NCI-H128 (cell line): ENCODE measurements around the gene PIK3C2G.
A peak's percentile ranks its signal among the peaks of the same experiment; 100 is the strongest.
"Not testable (repeated sequence)": the region's sequence is repeated elsewhere in the genome, so short reads cannot be mapped to it uniquely, and the experiment has no call there.

Source experiments
- DNase-seq: peaks from one replicate; lab custom pipeline; 2025; ENCODE audit not compliant: unreplicated experiment; lab: John Stamatoyannopoulos, UW

The PIK3C2G gene

GRCh38 chr12:18261273-18261672, at the start of gene PIK3C2G:
TSS of gene PIK3C2G (plus strand) at chr12:18261518. CDS start at chr12:18282082, 20,564 bp downstream.
- DNase-seq: peak; percentile 12

- no peak for DNase-seq
Measured at GRCh38 chr12:18217966-18218365, 43.4 kb upstream of the PIK3C2G start.

GRCh38 chr12:18221726-18222125, 39.6 kb upstream of the PIK3C2G start:
- no peak for DNase-seq

DNA sequence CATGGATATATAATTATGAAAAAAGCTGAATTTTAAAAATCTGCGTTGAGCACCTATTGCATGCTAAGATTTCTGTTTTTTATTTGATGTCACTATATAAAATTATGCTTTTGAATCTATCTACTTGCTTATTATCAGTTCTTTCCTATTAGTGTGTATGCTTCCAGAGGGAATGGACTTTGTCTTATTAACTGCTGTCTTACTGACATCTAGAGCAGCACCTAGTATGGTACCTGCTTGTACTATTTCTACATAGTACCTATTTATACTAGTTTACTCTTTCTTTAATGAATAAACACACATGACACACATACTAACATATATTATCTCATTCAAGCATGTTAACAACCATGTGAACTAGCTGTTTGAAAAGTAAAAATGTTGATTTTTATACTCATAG, 38.6 kb upstream of the PIK3C2G start:
- DNase-seq: no peak

GRCh38 chr12:18224745-18225144, 36.6 kb upstream of the PIK3C2G start:
- peak; percentile 15 for DNase-seq

DNA sequence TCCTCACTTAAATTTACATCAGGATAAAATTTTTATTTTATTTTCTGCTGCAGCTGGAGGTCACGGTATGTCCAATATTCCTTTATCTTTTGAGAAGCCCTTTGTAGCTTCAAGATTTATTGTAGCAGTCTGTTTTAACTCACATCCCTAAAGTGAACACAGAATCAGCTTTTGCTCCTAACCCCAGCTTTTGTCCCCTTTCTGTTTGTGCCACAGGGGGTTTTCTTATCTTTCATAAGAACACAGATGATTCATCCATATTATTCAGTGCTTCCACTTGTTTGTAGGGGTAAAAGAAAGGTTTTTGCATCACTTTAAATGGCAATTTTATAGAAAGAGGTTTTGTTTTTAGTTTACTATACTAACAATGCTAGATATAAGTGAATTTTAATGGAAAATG, 21.8 kb upstream of the PIK3C2G start:
- no peak for DNase-seq

DNA sequence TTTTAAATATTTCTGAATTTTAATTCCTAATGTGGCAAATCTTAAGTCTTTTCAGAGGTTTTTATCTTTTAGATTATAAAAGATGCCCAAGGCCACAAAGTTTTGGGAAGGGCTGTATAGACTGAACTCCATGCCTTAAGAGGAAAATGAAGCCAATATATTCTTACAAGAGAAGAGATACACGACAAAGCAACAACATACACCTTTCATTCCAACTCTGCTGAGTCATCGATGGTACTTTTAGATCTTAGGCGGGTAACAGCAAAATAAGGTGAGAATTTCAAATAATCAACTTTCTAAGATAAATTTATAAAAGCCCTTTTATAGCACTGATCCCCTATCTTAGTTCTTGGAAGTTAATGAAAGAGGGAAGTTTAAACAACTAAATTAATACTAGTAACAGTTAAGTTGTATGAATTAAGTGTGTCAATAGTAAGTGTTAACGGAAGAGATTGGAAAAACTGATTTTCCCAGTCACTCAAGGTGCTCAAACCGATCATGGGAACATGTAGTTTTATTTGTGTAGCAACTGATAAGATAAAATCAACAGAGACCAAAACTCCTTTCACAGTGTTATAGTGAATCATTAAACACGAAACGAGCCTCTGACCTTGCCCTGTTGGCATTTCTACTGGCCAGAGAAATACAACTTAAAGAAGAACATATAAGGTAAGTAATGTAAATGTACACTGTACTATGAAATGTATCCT, 18.8 kb upstream of the PIK3C2G start:
- DNase-seq: no peak

DNA sequence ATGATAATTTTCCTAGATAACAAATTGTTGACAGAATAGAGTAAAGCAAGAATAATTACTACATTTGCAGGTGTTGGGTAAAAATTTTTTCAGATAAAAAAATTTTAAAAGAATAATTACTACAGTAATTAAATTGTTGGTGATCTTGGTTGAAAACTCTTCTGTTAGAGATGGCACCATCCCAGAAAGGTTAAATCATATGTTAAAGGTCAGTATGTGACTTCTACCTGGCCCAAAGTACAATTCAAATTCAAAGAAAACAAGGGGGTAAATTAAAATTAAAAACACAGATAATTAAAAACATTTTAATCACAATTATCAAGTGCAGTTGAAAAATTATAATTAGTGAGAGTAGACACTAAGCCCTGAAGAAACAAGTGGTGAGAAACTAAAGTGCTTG, 18.1 kb upstream of the PIK3C2G start:
- no peak for DNase-seq

- DNase-seq: no peak
Measured at GRCh38 chr12:18246066-18246465, 15.3 kb upstream of the PIK3C2G start.

DNA sequence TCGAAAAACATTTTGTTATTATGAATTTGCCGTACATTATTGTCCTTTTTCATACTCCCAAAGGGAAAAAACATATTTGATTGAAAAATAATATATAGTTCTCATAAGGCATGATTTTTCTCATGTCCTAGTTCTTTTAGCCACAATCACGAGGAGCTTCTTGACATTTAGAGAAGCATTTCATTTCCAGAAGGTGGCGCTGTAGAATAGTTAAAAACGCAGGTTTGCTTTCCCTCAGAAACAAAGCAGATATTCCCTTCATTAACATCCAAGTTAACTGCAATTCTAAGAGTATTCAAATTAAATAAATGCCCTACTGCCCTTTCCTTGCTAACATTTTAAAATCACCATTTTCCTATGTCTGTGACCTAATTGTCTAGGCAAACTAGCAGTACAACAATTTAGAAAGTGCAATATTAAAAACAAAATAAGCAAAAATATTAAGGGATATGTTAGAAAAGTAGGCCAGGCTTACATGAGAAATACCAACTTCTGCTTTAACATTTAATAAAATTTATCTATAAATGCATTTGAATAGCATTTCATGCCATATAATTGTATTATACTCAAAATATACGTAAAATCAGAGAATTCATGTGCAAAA, 10.9 kb upstream of the PIK3C2G start:
- peak; percentile 59 for DNase-seq

- no peak for DNase-seq
Measured at GRCh38 chr12:18254081-18254480, 7.2 kb upstream of the PIK3C2G start.

- DNase-seq: not testable (repeated sequence)
Measured at GRCh38 chr12:18255004-18255403, 6.3 kb upstream of the PIK3C2G start.

DNA sequence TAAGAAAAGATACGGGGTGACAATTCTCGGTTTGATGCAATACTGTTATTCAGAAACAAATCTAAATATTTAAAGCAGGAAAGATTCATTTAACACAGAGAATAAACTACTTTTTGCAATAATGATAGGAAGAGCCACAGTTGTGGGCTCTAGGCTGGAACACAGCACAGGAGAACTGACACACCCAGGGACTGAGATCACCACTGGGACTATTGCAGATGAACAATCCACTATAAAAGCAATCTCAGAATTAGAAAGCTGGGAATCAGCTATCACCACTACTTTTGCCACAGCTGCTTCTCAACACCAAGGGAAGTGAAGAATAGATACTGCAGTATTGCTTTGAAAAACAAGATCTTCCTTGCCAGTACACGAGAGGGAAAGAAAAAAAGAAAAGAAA, 4.1 kb upstream of the PIK3C2G start:
- no peak for DNase-seq

GRCh38 chr12:18258929-18259328, 2.4 kb upstream of the PIK3C2G start:
- no peak for DNase-seq

DNA sequence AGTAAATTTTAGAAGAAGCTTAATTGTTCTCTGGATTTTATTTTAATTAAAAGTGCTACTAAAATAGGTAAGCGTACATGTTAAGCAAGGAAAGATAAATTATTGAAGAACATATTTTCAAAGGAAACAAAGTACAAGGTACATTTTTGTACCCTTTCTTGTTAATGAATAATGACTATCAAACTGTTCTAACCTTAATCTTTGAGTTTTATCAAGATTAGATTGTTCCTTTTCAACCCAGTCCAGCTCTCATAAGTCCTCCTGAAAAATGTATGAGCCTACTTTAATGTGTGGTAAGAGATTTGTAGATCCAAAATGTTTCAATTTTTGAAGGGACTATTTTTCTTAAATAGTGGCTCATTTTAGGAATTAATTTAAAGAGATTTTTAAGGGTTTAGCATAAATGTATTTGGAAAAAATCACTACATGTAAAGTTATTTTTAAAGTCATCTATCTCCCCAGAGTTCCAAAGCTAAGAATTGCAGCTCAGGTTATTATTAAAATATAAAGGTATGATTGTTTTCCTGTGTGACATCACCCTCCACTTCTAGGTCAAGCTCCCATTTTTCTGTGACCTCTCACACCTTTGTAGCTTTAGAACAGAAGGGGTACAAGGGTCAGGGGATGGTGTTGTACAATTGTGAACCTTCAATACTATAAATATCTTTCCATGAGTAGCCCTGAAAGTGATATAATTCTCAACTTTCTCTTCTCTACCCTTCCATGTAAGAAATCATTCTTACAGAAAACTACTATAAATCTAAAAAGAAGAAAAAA, 1.2 kb upstream of the PIK3C2G start:
- no peak for DNase-seq

DNA sequence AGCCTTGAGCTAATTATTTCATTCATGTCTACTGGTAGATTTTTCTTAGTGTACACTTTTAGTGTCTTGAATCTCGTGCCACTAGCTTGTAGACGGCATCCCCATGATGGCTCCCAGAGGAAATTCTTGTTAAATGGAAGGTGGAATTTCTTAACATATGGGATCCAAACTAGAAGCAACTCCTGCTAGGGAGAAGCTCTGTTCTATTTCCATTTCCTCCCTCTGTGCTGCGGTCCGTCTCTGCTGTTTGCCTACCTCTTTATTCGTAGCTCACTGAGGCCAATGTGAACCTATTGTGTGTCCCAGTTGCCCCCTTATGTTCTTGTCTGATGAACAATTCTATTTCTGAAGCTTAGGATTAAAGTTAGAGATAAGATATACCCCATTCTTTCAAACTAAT, 588 bp downstream of the PIK3C2G start:
- no peak for DNase-seq

DNA sequence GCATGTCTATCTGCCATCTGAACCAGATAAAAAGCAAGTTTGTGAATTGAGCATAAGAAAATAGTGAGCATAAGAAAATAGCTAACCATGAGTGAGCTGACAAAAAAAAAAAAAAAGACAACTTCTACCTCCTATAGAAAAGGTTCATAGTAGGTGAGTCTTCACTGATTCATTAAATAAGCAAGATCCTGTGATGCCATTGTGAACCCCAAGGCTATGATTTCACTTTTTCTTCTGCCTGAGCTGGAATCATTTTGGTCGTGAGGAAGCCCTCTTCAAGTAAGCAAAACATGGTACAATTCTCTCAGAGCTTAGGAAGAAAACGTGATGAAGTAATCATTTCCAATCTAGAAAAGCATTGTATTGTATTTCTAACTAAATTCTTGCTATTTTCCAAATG, 1.2 kb downstream of the PIK3C2G start:
- no peak for DNase-seq

DNA sequence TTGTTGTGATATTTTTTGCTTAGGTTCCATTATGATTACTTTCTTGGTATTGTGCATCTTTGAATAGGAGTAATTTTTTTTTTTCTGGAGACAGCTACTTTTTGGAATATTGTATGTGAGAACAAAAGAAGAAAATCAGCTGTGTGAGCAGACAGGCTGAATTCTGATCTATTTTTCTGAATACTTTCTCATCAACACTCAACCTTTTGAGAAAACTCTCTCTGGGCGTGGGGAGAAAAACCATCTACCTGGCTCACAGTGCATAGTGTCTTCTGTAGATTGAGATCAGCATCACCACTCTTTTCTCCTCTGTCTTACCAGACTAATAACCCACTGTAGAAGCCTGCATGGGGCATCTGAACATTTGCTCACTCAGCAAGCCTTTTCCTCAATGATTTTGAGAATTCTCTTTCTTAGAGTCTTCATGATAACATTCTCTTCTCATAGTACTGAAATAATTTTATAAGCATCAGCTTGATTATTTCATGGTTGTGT, 3.3 kb downstream of the PIK3C2G start:
- no peak for DNase-seq

DNA sequence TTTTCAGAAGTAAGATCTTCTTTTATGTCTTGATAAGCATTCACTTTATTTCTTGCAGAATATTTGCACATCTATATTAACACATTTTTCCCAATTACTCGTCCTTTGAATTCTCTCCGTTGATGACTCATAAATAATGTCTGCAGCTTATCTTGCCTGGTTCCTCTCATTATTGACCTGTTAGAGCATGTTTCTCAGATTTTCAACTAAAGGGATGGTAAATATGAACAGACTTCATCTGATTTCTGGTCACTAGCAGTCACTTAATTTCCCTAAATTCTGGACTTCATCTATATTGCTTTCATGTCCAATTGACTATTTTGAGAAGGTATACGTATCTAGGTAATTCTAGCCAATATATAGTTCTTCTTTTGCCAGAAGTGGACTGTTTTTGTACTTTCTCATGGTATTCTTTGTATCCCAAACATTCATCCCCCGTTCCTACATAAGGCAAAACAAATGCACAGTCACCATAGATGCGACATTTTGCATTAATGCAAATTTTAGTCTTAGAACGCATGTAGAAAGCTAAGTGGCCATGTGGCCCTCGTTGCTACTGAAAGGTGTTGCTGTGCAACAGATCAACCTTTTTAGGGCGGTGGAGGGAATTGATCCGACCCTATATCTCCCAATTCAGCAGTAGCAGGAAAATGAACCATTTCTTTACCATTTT, 6.2 kb downstream of the PIK3C2G start:
- DNase-seq: no peak

DNA sequence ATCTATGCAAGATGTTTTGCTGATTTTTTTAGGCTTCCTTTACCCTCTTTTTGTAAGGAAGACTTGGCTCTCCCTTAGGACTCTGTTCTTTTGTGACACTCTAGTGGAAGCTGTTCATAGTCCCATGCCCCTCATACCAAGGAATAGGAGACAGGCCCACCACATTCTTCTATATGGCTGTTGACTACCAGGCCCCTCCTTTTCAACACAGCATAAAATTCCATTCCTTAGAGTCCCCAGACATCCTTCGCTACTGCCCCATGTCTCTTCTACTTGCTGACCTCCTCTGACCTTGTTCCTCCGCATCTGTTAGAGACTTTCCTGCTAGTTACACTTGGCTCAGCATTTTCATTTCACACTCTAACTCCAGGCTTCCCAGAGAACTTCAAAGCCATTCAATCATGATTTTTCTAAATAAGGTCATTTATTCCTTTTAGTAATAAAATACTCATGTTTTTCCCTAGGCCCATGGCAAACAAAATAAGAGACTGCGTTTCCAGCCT, 9.7 kb downstream of the PIK3C2G start:
- DNase-seq: no peak

GRCh38 chr12:18275981-18276380, 14.7 kb downstream of the PIK3C2G start:
- DNase-seq: no peak
